SK-N-SH (cell line): Measurements from ENCODE around the gene TEAD4. TPM values are rescaled to one million over a fixed set of nuclear protein-coding genes. Genes with fewer than 3 reads are reported as not detected.

ENCODE experiments used
- CTCF ChIA-PET: fragments of 300-600, 350-600 bp; formaldehyde crosslinking; extraction: SDS; loops from one replicate; lab custom pipeline; 2021; lab: Yijun Ruan, JAX
- POLR2A ChIA-PET: fragments of 350-600 bp; sonication (Branson Sonifier 250); formaldehyde crosslinking; extraction: SDS; loops from one replicate; lab custom pipeline; 2020; ENCODE audit warnings: antibody characterized with exemption, inconsistent platforms; lab: Yijun Ruan, JAX
- DNase-seq: peaks from one replicate; pipeline ENCODE4 v3.0.0; 2012
- H2AFZ ChIP-seq: fragments of 200-600 bp; sonication (generic); 2 replicates; pipeline ENCODE4 v1.8.1; 2016; ENCODE audit warnings: antibody characterized with exemption, mild to moderate bottlenecking, low read depth
- H3F3A ChIP-seq: fragments of 200-600 bp; sonication (generic); replicated peaks from 2 replicates; pipeline ENCODE3; 2016; ENCODE audit warnings: antibody characterized with exemption, mild to moderate bottlenecking; ENCODE audit not compliant: insufficient read depth
- H3K27ac ChIP-seq, 2 experiments: fragments of 200-500 bp in 1 of 2; fragments of 200-600 bp in 1 of 2; sonication (Bioruptor generic) in 1 of 2; sonication (generic), shearing (Covaris generic) in 1 of 2; 2 replicates each; pipeline versions ENCODE4 v1.5.1 to v1.6.1; 2014 to 2016; ENCODE audit warnings: low read depth in 2 of 2, inconsistent platforms in 1 of 2, low read length in 1 of 2, mild to moderate bottlenecking in 1 of 2, mixed read lengths in 1 of 2
- H3K27me3 ChIP-seq: fragments of 200-600 bp; sonication (generic), shearing (Covaris generic); 2 replicates; pipeline ENCODE4 v1.6.1; 2016; ENCODE audit warnings: mixed run types; ENCODE audit not compliant: insufficient read depth
- H3K36me3 ChIP-seq, 2 experiments: fragments of 200-500 bp in 1 of 2; fragments of 200-600 bp in 1 of 2; sonication (Bioruptor generic) in 1 of 2; sonication (generic) in 1 of 2; replicated peaks in 1 of 2; 2 replicates each; pipeline versions ENCODE3 to v1.5.1; 2014 to 2016; ENCODE audit warnings: low read length in 1 of 2, mild to moderate bottlenecking in 1 of 2; ENCODE audit not compliant: insufficient read depth in 2 of 2, control insufficient read depth in 1 of 2
- H3K4me1 ChIP-seq, 2 experiments: fragments of 200-500 bp in 1 of 2; fragments of 200-600 bp in 1 of 2; sonication (Bioruptor generic) in 1 of 2; sonication (generic), shearing (Covaris generic) in 1 of 2; 2 replicates each; pipeline versions ENCODE4 v1.5.1 to v1.6.1; 2014 to 2016; ENCODE audit warnings: low read depth in 1 of 2, low read length in 1 of 2, mixed run types in 1 of 2; ENCODE audit not compliant: insufficient read depth in 2 of 2, control insufficient read depth in 1 of 2
- H3K4me2 ChIP-seq: fragments of 200-600 bp; sonication (generic), shearing (Covaris generic); 2 replicates; pipeline ENCODE4 v1.6.1; 2017; ENCODE audit warnings: mixed run types
- H3K4me3 ChIP-seq, 2 experiments: fragments of 200-500 bp in 1 of 2; fragments of 200-600 bp in 1 of 2; sonication (Bioruptor generic) in 1 of 2; sonication (generic), shearing (Covaris generic) in 1 of 2; 2 replicates each; pipeline versions ENCODE4 v1.5.1 to v1.8.1; 2014 to 2016; ENCODE audit warnings: low read depth in 2 of 2, inconsistent platforms in 1 of 2, low read length in 1 of 2, mild to moderate bottlenecking in 1 of 2, mixed read lengths in 1 of 2, moderate library complexity in 1 of 2
- H3K79me2 ChIP-seq: fragments of 200-600 bp; sonication (generic); 2 replicates; pipeline ENCODE4 v1.8.1; 2017; ENCODE audit warnings: mild to moderate bottlenecking; ENCODE audit not compliant: insufficient read depth
- H3K9ac ChIP-seq: fragments of 200-600 bp; sonication (generic); 2 replicates; pipeline ENCODE4 v1.6.1; 2017; ENCODE audit warnings: mixed run types
- H3K9me2 ChIP-seq: fragments of 200-600 bp; sonication (generic); 2 replicates; pipeline ENCODE4 v1.6.1; 2017; ENCODE audit warnings: mixed run types
- H3K9me3 ChIP-seq: fragments of 200-600 bp; sonication (generic); 2 replicates; pipeline ENCODE4 v1.6.1; 2017; ENCODE audit warnings: mixed run types, mild to moderate bottlenecking, moderate library complexity
- H4K20me1 ChIP-seq: fragments of 200-600 bp; sonication (generic); 2 replicates; pipeline ENCODE4 v1.6.1; 2017; ENCODE audit warnings: mild to moderate bottlenecking, mixed run types; ENCODE audit not compliant: insufficient read depth
- CHD2 ChIP-seq: fragments of 150-350 bp; IDR thresholded peaks from 2 replicates; pipeline ENCODE4 v1.6.1; 2018; ENCODE audit warnings: low read length; ENCODE audit not compliant: partially characterized antibody
- ELF1 ChIP-seq: IDR thresholded peaks from 2 replicates; pipeline ENCODE4 v1.4.0; 2012
- EP300 ChIP-seq, 2 experiments: IDR thresholded peaks; 2 replicates each; pipeline versions ENCODE4 v1.4.0 to v1.6.1; 2012; ENCODE audit warnings: borderline replicate concordance in 1 of 2, low read depth in 1 of 2, low read length in 1 of 2
- EZH2phosphoT487 ChIP-seq: fragments of 200-600 bp; sonication (generic); IDR thresholded peaks from 2 replicates; pipeline ENCODE4 v1.6.1; 2017; ENCODE audit warnings: low read depth, mixed run types, mild to moderate bottlenecking, antibody characterized with exemption, moderate library complexity, borderline replicate concordance
- FOSL2 ChIP-seq: IDR thresholded peaks from 2 replicates; pipeline ENCODE4 v1.4.0; 2012; ENCODE audit warnings: low read depth, mild to moderate bottlenecking, moderate library complexity, borderline replicate concordance
- FOXM1 ChIP-seq: IDR thresholded peaks from 2 replicates; pipeline ENCODE4 v1.4.0; 2012; ENCODE audit warnings: low read depth, mild to moderate bottlenecking
- GATA2 ChIP-seq: sonication (generic); formaldehyde crosslinking; IDR thresholded peaks from 2 replicates; pipeline ENCODE4 v1.5.0; 2020; ENCODE audit warnings: mild to moderate bottlenecking, missing genetic modification reagents
- JUND ChIP-seq: IDR thresholded peaks from 2 replicates; pipeline ENCODE4 v1.4.0; 2012
- MEF2A ChIP-seq: IDR thresholded peaks from 2 replicates; pipeline ENCODE4 v1.4.0; 2012; ENCODE audit warnings: low read depth, borderline replicate concordance
- NRF1 ChIP-seq: IDR thresholded peaks from 2 replicates; pipeline ENCODE4 v1.6.1; 2012; ENCODE audit warnings: low read depth, mild to moderate bottlenecking, low read length
- POLR2AphosphoS5 ChIP-seq: IDR thresholded peaks from 2 replicates; pipeline ENCODE4 v1.6.1; 2012; ENCODE audit warnings: low read depth, low read length
- RCOR1 ChIP-seq: fragments of 150-350 bp; IDR thresholded peaks from 2 replicates; pipeline ENCODE4 v1.6.1; 2017; ENCODE audit warnings: antibody characterized with exemption, low read length
- REST ChIP-seq: IDR thresholded peaks from 2 replicates; pipeline ENCODE4 v1.6.1; 2012; ENCODE audit warnings: mild to moderate bottlenecking, low read depth, low read length, moderate library complexity
- RFX5 ChIP-seq: IDR thresholded peaks from 2 replicates; pipeline ENCODE4 v1.6.1; 2012; ENCODE audit warnings: mild to moderate bottlenecking, improper control_type of control experiment, low read length
- RXRA ChIP-seq: IDR thresholded peaks from 2 replicates; pipeline ENCODE4 v1.4.0; 2012; ENCODE audit warnings: low read depth, mild to moderate bottlenecking, borderline replicate concordance
- TCF12 ChIP-seq: IDR thresholded peaks from 2 replicates; pipeline ENCODE4 v1.4.0; 2012
- WGBS: methylation state at CpG from one replicate; pipeline ENCODE4 v1.1.6; 2017; ENCODE audit warnings: low lambda C conversion rate; 5-methylcytosine and 5-hydroxymethylcytosine counted together
- polyA plus RNA-seq, 3 experiments: library from polyadenylated mRNA; depleted of rRNA; stranded (reverse); fragments of >200 nt; gene quantifications; 2 replicates each; pipeline ENCODE4 v1.2.3, GENCODE V29; 2012
- TF ChIP-seq, protein P1 (sequence below): IDR thresholded peaks from 2 replicates; pipeline ENCODE4 v1.4.0; 2012; ENCODE audit warnings: low read depth
- TF ChIP-seq, protein P2 (sequence below): fragments of 150-350 bp; IDR thresholded peaks from 2 replicates; pipeline ENCODE4 v1.6.1; 2016; ENCODE audit warnings: mild to moderate bottlenecking, low read depth, low read length
- TF ChIP-seq, protein P3 (sequence below): fragments of 200-600 bp; sonication (generic); IDR thresholded peaks from 2 replicates; pipeline ENCODE4 v1.6.1; 2017; ENCODE audit warnings: antibody characterized with exemption, mild to moderate bottlenecking, moderate library complexity

TEAD4 gene
- polyA plus RNA-seq, 1 of the 3 experiments (the other 2 are of a cell fraction) = 27.1 TPM

- Histone ChIP-seq H3K9me2 (no peaks in the 10 kb centered on the region), H2AFZ (no peak overlapping the region), H3K79me2 (peaks cover 11% of the 10 kb centered on the region; the same call in 1 of the 2 replicates), H3K9me3 (no peaks in the 10 kb centered on the region; the same call in 1 of the 2 replicates), H3F3A (no peaks in the 10 kb centered on the region), H4K20me1 (no peaks in the 10 kb centered on the region), H3K4me1 (no peaks in the 10 kb centered on the region; a peak in 1 of 4 replicates), H3K4me2 (no peak overlapping the region), H3K9ac (no peak overlapping the region), H3K27ac (no peak overlapping the region), H3K36me3 (peaks cover 0 to 4% of the 10 kb centered on the region in 2 experiments), H3K27me3 (no peaks in the 10 kb centered on the region), H3K4me3 (no peak overlapping the region)
- CTCF ChIA-PET = interaction anchor here (0.9 to 1.4 kb wide), 2 partner anchors 19 to 32 kb away, joined by 3 read pairs; no protein-coding TSS in a partner anchor
- POLR2A ChIA-PET = no interaction called here
- no peak for DNase-seq
- no peak for TF ChIP-seq NRF1
- TF ChIP-seq, protein P1, sequence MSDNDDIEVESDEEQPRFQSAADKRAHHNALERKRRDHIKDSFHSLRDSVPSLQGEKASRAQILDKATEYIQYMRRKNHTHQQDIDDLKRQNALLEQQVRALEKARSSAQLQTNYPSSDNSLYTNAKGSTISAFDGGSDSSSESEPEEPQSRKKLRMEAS = no peak
- TF ChIP-seq JUND = no peak
- TF ChIP-seq FOSL2 = no peak
- no peak for TF ChIP-seq ELF1
- no peak for TF ChIP-seq EP300 (IDR thresholded peaks at IDR 0.05; ENCODE audit: borderline replicate concordance in 1 of 2, low read depth in 1 of 2, low read length in 1 of 2)
- TF ChIP-seq CHD2 = no peak
- no peak for TF ChIP-seq RCOR1
- TF ChIP-seq, protein P2, sequence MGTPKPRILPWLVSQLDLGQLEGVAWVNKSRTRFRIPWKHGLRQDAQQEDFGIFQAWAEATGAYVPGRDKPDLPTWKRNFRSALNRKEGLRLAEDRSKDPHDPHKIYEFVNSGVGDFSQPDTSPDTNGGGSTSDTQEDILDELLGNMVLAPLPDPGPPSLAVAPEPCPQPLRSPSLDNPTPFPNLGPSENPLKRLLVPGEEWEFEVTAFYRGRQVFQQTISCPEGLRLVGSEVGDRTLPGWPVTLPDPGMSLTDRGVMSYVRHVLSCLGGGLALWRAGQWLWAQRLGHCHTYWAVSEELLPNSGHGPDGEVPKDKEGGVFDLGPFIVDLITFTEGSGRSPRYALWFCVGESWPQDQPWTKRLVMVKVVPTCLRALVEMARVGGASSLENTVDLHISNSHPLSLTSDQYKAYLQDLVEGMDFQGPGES = no peak
- 94% methylated on average over 3 of the region's 3 CpGs for WGBS
Measured at GRCh38 chr12:2986876-2987275, 27.7 kb downstream of the TEAD4 start.

DNA sequence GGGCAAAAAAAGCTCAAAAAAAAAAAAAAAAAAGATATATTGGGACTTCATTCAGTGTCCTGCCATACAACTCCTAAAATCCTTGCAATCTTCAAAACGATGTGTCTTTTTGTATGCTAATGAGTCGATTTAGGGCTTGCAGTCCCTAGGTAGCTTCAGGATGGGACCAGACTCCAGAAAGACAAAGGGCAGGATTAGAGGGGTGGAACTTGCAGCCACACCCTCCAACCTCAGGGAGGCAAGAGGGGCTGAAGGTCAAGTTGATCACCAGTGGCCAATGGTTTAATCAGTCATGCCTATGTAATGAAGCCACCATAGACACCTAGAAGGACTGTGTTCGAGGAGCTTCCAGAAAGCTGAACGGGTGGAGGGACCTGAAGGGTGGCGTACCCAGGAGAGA is 29.3 kb downstream of the TEAD4 start:
- Histone ChIP-seq H3K79me2 (peaks cover 11% of the 10 kb centered on the region; the same call in 1 of the 2 replicates), H3K4me1 (no peaks in the 10 kb centered on the region; a peak in 1 of 4 replicates), H3K27ac (no peak overlapping the region), H3K4me2 (no peak overlapping the region), H3K9me2 (no peaks in the 10 kb centered on the region), H3K27me3 (no peaks in the 10 kb centered on the region), H3K9me3 (no peaks in the 10 kb centered on the region; the same call in 1 of the 2 replicates), H3K9ac (no peak overlapping the region), H4K20me1 (no peaks in the 10 kb centered on the region), H3K36me3 (peaks cover 0 to 4% of the 10 kb centered on the region in 2 experiments), H3F3A (no peaks in the 10 kb centered on the region), H3K4me3 (no peak overlapping the region), H2AFZ (no peak overlapping the region)
- WGBS = 100% methylated on average over 3 of the region's 5 CpGs
- TF ChIP-seq NRF1 (no peak), TCF12 (no peak), MEF2A (no peak), GATA2 (CRISPR knock-in tag) (no peak), POLR2AphosphoS5 (no peak), EZH2phosphoT487 (no peak), FOXM1 (no peak), RCOR1 (no peak), REST (no peak), RXRA (no peak), RFX5 (no peak)
- TF ChIP-seq, protein P3, sequence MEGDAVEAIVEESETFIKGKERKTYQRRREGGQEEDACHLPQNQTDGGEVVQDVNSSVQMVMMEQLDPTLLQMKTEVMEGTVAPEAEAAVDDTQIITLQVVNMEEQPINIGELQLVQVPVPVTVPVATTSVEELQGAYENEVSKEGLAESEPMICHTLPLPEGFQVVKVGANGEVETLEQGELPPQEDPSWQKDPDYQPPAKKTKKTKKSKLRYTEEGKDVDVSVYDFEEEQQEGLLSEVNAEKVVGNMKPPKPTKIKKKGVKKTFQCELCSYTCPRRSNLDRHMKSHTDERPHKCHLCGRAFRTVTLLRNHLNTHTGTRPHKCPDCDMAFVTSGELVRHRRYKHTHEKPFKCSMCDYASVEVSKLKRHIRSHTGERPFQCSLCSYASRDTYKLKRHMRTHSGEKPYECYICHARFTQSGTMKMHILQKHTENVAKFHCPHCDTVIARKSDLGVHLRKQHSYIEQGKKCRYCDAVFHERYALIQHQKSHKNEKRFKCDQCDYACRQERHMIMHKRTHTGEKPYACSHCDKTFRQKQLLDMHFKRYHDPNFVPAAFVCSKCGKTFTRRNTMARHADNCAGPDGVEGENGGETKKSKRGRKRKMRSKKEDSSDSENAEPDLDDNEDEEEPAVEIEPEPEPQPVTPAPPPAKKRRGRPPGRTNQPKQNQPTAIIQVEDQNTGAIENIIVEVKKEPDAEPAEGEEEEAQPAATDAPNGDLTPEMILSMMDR = no peak
- TF ChIP-seq, protein P1 = no peak
- DNase-seq = no peak
- ChIA-PET POLR2A (no interaction called here), CTCF (interaction anchor here (0.6 to 1.3 kb wide), 3 partner anchors 46 to 96 kb away, joined by 3 to 4 read pairs (median 3); no protein-coding TSS in a partner anchor)
